ES-I3 (cell line): Measurements from ENCODE around the gene KBTBD2.
"Not testable (repeated sequence)": the region's sequence is repeated elsewhere in the genome, so short reads cannot be mapped to it uniquely, and the experiment has no call there.

Experiments used
- H3K36me3 ChIP-seq: 2 replicates; pipeline ENCODE4 v1.6.1; 2013; ENCODE audit warnings: mild to moderate bottlenecking, low read length, control low read depth, moderate library complexity; ENCODE audit not compliant: insufficient read depth
- H3K4me1 ChIP-seq: 2 replicates; pipeline ENCODE4 v1.6.1; 2013; ENCODE audit warnings: mild to moderate bottlenecking, control low read depth, low read length; ENCODE audit not compliant: insufficient read depth
- H3K9ac ChIP-seq: 2 replicates; pipeline ENCODE4 v1.6.1; 2013; ENCODE audit warnings: low read depth, mild to moderate bottlenecking, low read length, moderate library complexity
- H3K9me3 ChIP-seq: 2 replicates; pipeline ENCODE4 v1.6.1; 2013; ENCODE audit warnings: mild to moderate bottlenecking, low read length, moderate library complexity; ENCODE audit not compliant: control insufficient read depth, insufficient read depth

Gene KBTBD2

GRCh38 chr7:32855837-32856775 lies 35.5 kb downstream of the KBTBD2 start:
- not testable (repeated sequence) for H3K9ac ChIP-seq, H3K36me3 ChIP-seq, H3K9me3 ChIP-seq, H3K4me1 ChIP-seq

DNA sequence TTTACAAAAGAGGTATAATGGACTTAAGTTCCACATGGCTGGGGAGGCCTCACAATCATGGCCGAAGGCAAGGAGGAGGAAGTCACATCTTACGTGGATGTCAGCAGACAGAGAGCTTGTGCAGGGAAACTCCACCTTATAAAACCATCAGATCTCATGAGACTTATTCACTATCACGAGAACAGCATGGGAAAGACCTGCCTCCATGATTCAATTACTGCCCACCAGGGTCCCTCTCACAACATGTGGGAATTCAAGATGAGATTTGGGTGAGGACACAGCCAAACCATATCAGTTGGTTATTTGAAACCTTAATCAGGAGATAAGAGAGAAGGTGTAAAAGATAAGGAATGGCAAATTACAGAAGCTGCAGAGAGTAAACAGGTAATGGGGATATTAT lies 40.9 kb downstream of the KBTBD2 start:
- not testable (repeated sequence) for H3K4me1 ChIP-seq, H3K9ac ChIP-seq, H3K9me3 ChIP-seq, H3K36me3 ChIP-seq

- H3K36me3 ChIP-seq, H3K4me1 ChIP-seq, H3K9me3 ChIP-seq, H3K9ac ChIP-seq: not testable (repeated sequence)
Measured at GRCh38 chr7:32848655-32849054, 42.9 kb downstream of the KBTBD2 start.

GRCh38 chr7:32846630-32847225 lies 44.8 kb downstream of the KBTBD2 start:
- H3K4me1 ChIP-seq, result 0 out of 2 replicates have a peak, but pooled peaks cover 3% of the 10 kb centered on the region
- no peak overlapping the region for H3K9ac ChIP-seq
- H3K36me3 ChIP-seq, result no peaks in the 10 kb centered on the region
- 0 out of 2 replicates have a peak, but pooled peaks cover 2% of the 10 kb centered on the region for H3K9me3 ChIP-seq

GRCh38 chr7:32844748-32845147 lies 46.8 kb downstream of the KBTBD2 start:
- H3K36me3 ChIP-seq, H3K4me1 ChIP-seq, H3K9me3 ChIP-seq, H3K9ac ChIP-seq: not testable (repeated sequence)

GRCh38 chr7:32843763-32844162 lies 47.8 kb downstream of the KBTBD2 start:
- not testable (repeated sequence) for H3K4me1 ChIP-seq, H3K36me3 ChIP-seq, H3K9me3 ChIP-seq, H3K9ac ChIP-seq

DNA sequence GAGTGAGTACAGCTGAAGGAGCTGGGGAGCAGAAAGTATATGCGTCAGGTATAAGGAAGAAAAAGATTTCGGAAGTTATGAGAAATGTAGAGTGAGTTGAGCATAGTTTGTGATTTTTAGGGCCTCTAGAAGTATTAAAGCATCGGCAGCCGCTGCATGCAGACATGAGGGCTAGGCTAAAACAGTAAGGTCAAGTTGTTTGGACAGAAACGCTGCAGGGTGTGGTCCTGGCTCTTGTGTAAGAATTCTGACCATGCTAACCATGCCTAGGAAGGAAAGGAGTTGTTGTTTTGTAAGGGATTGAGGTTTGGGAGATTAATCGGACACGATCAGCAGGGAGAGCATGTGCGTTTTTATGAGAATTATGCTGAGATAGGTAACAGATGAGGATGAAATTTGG lies 51.7 kb downstream of the KBTBD2 start:
- H3K4me1 ChIP-seq, H3K9me3 ChIP-seq, H3K9ac ChIP-seq, H3K36me3 ChIP-seq: not testable (repeated sequence)

DNA sequence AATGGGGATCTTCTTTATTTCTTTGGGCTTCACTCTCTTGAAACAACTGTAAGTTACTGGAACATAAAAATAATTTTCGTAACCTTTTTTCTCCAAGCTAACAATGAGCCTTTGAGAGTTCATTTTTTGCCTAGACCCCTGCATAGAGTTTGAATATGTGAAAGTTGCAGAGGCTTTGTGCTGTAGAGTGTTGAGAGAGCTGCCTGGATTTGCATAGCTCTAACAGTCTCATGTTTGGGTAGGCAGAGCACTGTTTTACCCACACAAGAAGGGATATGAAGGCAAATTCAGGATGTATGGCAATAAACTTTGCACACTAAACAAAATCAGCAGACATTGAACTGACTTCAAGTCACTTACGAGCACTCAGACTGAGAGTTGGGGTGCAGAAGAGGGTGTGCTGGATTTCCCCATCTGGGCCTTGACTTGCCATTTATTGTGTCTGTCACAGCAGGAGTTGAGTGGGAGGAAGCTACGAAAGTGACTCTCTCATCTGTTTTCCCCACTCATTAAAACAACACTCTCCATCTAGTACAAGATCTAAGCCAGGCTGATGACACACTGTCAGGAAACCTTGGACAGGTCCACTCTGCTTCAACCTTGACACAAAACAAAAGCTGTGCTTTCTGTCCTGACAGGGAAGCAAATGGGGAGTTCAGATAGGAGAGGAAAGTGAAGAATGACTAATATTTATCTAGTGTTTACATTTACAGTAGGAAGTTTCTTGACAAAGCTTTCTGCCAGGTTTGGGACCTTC lies 62.4 kb downstream of the KBTBD2 start:
- not testable (repeated sequence) for H3K4me1 ChIP-seq, H3K9ac ChIP-seq, H3K9me3 ChIP-seq, H3K36me3 ChIP-seq
